Activated CD8-positive, alpha-beta memory T cell treated with anti-CD3 and anti-CD28 coated beads, Interleukin-2, amount 50 U/mL, for 1 hour (primary cell): ENCODE data around the gene OR2S2.
"Not testable (repeated sequence)": the region's sequence is repeated elsewhere in the genome, so short reads cannot be mapped to it uniquely, and the experiment has no call there.

Source experiments
- DNase-seq: peaks from one replicate; pipeline ENCODE4 v3.0.0-alpha.2; 2020; ENCODE audit errors: extremely low read depth

Gene OR2S2

DNA sequence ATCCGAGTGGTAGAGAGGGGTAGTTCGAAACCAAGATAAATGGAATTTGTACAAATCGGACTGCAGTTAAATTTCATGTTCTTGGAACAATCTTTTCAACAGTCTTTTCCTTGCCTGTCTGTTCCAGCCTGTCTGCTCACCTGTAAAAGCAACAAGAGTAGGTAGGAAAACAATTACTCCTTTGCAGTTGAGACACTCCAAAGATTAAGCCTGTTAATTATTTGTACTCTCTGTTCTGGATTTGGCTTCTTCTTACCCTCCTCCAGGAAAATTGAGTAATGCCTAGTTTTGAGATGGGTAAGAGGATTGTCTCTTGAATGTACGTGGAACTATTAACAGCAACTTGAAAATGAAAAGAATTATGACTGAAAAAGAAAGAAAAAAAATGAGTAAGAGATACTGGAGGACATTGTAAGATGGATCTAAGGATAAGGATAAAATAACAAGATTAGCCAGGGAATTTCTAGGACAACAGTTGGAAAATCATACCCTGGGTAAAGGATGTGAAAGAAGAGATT is 24.3 kb downstream of the OR2S2 start:
- no peak for DNase-seq

DNA sequence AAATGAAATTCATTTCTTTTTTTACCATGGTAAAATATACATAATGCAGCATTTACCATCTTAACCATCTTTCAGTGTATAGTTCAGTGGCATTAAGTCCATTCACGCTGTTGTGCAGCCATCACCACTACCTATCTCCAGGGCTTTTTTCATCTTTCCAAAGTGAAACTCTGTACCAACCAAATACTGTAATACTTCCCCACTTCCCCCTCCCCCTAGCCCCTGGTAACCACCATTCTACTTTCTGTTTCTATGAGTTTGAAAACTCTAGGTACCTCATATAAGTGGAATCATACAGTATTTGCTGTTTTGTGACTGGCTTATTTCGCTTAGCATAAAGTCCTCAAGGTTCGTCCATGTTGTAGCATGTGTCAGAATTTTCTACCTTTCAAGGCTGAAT is 25.2 kb downstream of the OR2S2 start:
- no peak for DNase-seq

DNA sequence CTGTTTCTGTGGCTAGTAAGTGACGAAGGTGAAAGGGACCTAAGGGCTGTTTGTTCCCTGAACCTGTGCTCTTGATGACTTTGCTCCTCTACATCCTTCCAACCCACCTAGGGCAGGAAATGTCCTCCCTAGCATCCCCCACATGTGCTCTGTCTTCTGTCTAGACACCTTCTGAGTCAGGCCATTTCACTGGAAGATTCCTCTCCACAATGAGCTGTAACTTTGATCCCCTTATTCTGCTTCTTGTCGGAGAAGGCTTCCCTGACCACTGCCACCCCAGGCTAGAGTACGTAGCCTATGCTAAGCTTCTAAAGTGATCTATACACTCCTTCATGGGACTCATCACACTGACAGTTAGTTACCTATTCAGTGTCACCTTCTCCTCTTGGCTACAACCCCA is 27.0 kb downstream of the OR2S2 start:
- no peak for DNase-seq

DNA sequence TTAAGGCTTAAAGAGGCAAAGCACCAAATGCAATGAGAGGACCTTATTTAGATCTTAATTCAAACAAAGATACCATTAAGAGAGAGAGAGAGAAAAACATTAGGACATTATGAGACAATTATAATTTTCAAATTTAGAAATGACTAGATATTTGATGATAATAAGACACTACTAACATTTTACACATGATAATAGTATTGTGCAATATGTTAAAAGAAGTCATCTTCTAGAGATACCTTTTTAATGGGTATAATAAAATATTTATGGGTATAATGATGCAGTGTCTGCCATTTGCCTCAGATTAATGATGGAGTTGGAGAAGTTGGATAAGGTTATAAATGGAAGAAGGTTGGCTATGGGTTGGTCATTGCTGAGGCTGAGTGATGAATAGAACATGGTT is 27.4 kb downstream of the OR2S2 start:
- no peak for DNase-seq

DNA sequence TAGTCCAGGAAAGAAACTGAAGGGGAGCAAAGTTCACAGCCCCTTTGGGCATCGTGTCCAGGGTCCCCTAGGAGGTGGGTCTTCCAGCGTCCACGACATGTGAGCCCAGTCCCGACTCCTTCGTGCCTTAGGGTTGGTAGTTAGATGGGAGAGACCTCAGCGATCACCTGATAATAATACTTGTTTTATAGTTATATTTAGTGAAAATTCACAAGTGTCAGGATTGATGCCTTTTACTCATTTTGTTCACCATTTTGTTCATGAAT is 28.6 kb downstream of the OR2S2 start:
- DNase-seq: no peak

DNA sequence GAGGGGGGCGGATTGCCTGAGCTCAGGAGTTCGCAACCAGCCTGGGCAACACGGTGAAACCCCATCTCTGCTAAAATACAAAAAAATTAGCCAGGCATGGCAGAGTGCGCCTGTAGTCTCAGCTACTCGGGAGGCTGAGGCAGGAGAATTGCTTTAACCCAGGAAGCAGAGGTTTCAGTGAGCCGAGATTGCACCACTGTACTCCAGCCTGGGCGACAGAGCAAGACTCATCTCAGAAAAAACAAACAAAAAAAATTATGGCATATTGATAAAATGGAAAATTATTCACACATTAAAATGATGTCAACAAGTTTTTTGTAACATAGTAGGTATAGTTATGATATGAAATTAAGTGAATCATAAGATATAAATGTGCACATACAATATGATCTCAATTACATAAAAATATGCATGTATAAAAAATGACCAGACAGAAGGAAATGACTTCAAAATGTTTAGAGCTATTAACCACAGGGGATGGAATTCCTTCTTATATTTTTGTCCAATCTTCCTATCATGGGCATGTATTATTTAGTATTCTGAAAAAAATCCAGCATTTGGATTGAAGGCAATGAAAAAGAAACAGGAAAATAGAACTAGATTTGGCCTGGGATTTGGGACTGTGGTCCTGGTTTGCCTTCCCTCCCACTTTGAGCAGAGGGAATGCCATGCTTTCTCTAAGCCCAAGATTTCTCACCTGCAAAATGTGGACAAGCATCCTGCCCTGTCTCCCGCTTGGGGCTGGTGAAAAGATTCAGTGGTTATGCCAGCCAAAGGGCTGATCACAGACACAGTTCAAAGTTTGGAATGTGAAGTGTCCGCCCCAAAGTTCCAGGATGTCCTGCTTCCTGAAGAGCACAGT is 29.1 kb downstream of the OR2S2 start:
- no peak for DNase-seq

DNA sequence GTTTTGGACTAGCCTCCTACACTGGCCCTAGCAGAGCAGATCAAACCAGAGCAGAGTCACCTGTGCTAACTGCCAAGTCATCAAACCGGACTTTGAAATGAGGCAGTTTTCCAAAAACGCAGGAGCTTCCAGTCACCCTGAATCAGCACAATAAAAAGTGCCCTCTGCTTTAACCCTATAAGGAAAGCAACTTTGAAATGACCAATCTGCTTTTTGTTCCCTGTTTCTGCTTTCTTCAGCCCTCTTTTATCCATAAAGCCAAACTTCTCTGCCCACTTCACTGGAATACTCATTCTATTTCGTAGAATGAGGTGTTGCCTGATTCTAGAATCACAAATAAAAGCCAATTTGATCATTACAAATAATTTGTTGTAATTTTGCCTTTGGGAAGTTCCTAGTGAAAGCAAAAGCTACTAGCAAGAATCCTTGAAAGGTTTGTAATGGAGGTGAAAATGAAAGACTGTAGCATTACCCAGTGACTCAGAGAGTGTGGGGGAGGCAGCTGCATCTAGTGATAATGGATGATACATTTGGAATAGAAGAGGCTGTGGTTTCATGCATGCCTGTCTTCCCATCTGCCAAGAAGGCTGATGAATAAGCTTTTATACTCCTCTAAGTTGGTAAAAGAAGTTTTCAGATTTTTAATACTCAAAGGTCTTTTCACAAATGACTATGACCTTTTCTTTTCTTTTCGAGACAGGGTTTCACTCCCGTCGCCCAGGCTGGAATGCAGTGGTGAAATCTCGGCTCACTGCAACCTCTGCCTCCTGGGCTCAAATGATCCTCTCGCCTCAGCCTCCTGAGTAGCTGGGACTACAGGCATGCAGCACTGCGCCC is 33.8 kb downstream of the OR2S2 start:
- no peak for DNase-seq

DNA sequence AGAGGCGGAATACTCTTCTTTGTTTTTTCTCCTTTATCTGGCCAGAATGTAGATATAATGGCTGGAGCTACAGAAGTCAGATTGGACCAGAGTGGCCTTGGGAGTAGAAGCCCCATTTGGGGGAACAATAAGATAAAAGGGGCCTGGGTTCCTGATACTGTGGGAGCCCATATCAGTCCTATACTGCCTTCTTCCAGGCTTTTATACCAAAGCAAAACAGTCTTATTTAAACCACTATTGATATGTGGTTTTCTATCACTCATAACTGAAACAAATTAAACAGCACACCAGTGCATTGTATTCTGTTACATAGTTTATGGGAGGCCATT is 34.4 kb downstream of the OR2S2 start:
- DNase-seq: no peak

DNA sequence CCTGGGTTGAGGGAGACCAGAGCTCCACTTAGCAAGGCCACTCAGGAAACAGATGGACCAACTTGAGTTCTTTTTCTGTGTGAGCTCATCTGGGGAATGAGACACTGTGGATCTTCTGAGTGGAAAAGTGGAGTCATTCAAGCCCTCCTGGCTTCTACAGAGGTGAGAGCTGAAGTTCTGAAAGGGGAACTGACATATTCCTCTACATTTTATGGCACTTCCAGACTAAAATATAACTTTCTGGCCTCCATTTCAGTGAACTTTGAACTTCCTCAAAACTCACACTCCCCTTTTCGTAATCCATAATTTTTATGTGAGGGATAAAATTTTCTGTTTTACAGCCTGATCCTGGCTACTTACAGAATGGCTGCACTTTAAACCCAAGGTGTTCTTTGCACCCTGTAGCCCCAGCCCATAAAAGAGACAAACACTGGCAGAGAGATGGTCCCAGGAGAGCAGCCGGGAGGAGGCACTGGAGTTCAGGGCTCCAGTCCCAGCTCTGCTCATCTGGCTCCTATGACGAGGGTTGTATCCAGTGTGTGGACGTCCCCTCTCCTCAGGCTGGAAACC is 37.8 kb downstream of the OR2S2 start:
- DNase-seq: no peak

DNA sequence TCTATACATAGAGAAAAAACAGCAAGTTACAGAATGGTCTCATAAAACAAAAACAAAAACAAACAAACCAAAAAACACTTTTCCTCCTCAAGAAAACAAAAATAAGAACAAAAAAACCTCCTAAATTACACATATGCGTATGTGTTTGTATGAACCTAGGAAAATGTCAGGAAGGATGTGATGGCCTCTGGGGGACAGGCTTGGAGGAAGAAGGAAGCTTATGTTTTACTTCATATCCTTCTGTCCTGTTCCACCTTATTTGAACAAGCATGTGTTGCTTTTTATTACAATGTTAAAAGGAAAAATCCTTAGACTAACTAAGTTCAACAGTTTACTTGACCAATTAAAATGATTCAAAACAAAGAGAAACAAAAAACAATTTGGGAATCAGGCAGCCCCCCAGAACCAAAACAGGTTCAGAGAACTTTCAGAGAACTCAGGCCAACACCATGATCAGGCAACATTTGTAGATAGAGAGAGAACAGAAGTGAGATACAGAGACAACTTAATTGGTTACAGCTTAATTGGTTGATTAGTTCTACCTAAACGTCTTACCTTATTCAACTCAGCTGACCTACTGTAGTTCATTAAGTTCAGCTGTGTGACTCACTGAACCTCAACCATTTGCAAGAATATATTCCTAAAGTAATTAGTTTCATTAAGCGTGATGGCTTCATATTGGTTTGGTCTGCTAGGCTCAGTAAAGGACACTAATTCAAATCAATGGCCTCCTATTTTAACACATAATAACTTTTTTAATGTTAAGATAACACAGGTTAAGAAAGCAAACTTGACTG is 38.5 kb downstream of the OR2S2 start:
- no peak for DNase-seq

DNA sequence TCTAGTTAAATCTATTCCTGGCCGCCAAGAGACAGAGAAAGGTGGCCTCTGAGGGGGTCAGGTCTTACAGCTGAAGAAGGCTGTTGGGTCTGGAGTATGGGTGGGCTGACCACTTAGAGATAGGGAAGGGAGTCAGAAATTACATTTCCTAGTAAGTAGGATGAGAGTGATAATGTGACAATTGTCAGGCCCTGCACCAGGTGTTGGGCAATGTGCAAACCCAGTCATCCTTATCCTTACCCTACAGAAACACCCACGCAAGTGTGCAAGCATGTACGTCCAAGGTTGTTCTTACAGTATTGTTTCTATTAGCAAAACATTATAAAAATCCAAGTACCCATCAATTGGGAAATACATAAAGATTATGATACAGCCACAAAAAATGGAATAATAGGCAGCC is 39.2 kb downstream of the OR2S2 start:
- DNase-seq: no peak

DNA sequence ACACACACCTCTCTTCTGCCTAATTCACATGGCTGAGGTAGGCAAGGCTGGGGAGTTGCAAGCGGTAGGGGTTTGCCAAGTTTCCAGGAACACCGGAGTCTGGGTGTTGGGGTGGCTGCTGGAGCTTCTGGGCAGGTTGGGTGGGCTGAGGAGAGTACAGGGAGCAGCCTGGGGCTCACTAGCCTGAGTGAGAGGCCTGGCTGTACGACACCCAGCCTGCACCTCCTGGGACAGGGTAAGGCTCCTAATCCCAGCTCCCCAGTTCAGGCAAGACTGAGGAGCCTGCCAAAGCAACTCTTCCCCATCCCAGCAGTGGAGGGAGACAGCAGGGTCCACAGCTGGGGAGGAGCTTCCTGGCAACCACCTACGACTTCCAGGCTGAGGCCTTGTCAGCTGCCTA is 40.7 kb downstream of the OR2S2 start:
- no peak for DNase-seq

DNA sequence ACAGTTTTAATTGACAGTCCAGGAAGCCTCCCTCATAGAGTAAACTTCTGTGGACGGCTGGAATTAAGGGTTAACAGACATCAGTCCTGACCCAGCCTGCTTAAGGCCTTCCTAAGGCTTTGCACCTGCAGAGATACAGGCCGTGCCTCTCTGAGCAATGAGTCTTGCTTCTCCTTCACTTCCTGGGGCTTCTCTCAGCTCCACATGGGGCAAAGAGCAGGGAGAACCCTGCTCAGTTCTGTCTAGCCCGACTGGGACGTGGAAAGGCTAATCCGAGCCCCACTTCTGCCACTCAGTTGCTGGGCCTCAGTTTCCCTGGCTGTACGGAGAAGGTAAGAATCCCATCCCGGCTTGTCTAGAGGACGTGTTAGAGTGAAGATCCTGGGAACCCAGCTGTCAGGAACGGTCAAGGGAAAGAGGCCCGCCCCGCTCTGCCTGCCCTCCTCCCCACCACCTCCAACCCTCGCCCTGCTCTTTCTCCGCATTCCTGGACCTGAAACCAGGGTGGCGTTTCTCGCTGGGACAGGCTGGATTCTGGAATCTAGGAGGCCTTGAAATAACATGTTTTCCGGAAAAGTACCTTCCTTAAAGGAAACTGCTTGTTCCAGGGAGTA is 42.2 kb downstream of the OR2S2 start:
- DNase-seq: no peak

DNA sequence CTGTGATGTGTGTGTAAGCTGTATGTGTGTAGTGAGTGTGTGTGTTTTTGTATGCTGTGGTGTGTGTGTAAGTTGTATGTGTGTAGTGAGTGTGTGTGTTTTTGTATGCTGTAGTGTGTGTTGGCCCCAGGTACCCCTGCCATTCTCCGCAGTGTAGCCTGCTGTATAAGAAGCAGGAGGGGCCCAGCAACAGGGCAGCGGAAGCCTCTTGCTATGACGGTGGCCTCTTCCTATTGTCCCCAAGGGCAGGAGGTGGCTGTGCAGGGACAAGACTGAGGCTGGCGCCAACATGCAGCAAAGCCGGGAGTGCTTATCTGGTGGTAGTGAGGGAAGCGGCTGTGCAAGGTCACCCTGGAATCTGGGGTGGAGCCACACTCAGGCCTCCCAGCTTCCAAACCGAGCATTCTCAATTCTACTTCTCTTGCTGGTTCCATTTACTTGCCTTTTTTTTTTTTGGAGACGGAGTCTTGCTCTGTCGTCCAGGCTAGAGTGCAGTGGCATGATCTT is 43.6 kb downstream of the OR2S2 start:
- DNase-seq: no peak

DNA sequence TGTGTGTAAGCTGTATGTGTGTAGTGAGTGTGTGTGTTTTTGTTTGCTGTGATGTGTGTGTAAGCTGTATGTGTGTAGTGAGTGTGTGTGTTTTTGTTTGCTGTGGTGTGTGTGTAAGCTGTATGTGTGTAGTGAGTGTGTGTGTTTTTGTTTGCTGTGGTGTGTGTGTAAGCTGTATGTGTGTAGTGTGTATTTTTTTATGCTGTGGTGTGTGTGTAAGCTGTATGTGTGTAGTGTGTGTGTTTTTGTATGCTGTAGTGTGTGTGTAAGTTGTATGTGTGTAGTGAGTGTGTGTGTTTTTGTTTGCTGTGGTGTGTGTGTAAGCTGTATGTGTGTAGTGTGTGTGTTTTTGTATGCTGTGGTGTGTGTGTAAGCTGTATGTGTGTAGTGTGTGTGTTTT is 44.5 kb downstream of the OR2S2 start:
- not testable (repeated sequence) for DNase-seq

DNA sequence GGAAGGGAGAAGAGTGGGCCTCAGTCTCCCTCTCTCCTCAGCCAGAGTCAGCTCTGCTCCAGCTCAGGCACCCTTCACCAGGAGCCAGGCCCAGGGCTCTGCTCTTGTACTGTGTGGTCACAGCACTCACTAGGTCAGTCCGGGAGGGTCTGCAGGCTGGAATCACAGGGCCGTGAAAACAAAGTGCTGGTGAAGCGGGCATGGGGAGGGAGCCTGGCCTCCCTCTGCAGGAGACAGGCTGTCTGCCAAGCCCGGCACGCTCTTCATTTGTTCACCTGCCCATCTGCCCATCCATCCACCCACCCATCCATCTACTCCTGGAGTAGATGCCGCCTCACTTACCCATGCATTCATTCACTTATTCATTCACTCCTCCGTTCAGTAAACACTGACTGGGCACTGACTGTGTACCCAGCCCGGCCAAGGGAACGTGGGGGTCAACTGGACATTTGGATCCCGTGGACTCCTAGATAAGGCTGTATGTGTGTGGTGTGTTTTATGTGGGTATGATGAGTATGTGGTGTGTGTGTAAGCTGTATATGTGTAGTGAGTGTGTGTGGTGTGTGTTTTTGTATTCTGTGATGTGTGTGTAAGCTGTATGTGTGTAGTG is 45.1 kb downstream of the OR2S2 start:
- DNase-seq: no peak

DNA sequence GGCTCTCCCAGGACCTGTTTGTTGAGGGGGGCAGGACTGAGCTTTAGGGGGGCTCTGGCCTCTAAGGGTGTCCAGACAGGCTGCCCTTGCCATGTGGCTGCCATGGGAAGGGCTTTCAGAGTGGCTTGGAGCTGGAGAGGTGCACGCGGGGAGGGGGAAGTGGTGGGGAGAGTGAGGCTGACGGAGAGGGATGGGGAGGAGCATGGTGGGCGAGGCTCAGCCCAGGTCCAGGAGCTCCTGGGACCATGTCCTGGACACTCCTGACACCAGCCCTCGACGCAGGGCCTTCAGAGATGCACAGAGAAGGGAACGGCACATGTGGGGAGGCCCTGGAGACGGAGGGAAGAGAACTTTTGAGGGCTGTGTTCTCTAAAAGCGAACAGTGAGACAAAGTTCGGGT is 46.3 kb downstream of the OR2S2 start:
- no peak for DNase-seq

DNA sequence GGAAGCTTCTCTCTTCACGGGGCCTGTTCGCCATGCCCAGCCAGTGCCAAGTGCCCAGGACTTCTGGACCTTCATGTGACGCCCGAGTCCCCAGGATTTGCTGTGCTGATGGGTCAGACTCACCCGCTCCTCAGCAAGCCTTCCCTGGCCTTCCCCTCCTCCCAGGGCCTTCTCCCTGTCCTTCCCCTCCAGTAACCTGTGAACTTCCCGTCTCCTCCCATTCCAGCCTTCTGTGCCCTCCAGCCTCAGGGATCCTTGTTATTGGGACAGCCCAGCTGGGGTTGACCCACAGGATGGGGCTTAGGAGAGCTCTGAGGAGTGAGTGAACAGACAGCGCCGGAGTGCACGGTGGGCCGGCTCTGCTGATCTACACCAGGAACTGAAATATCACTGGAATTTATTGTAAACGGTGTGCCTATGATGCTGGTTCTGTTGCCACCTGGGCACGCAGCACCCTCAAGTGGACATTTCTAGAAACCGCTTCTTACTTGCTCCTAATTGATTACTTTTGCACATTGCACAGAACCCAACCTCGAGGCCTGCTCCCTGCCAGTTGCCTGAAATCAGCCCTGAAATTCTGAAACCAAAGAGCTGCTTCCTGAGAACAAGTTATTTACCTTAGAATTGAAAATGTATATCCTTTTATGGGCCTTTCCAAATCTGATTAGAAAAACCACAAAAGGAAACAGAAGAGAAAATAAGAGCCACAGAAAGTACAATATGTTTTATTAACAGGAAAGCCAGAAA is 47.2 kb downstream of the OR2S2 start:
- DNase-seq: no peak

DNA sequence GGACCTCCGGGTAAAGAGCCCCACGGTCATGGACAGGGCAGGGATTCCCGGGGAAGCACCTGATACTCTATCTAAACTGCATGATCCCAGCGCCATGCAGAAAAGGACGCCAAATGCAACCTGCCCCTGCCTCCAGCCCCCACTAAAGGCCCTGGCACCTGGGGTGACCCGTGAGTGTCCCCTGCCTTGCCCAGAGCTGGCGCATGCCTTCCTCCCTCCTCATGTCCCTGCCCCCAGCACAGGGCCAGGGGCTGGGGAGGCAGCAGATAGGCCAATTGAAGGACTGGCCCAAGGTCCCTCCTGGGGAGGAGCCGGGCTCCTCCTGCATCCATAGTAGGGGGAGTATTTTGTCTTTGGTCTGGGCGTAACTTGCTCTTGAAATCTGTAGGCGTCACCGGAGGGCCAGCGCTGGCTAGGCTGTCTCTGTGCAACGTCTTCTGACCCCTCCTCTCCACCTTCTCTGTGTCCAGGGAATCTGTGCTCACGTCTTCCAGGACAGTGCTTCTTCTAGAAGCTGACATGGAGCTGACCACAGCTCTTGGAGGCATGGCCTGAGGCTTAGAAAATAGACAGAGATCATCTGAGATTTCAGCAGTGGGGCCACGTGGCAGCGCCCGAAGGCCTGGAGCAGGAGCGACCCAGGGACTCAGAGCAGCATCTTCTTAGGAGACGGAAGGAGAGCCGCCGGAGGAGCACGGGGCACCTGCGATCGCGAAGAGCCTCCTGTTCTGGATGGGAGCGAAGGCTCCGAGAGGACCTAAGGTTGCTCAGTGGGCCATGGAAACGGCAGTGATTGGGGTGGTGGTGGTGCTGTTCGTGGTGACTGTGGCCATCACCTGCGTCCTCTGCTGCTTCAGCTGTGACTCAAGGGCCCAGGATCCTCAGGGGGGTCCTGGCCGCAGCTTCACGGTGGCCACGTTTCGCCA is 48.0 kb downstream of the OR2S2 start:
- no peak for DNase-seq
